Caco-2 (cell line): ENCODE data around the gene HES1. TPM values are rescaled to one million over a fixed set of nuclear protein-coding genes. Genes with fewer than 3 reads are reported as not detected.

Source experiments
- BruUV-seq: library from RNA; stranded (reverse); fragments of 400-500 nt; replicated peaks from 2 replicates; lab custom pipeline; 2021; lab: Mats Ljungman, UMichigan
- CTCF ChIA-PET: fragments of 300-600 bp; sonication (Branson Sonifier 250); formaldehyde crosslinking; loops from one replicate; lab custom pipeline; 2022; ENCODE audit warnings: antibody characterized with exemption; lab: Charles Lee
- POLR2A ChIA-PET: fragments of 300-600 bp; sonication (Branson Sonifier 250); formaldehyde crosslinking; loops from one replicate; lab custom pipeline; 2022; ENCODE audit warnings: antibody characterized with exemption; lab: Charles Lee
- DNase-seq, 2 experiments: peaks; one replicate each; pipeline versions ENCODE4 v3.0.0 to v3.0.0-alpha.2; 2020 to 2022
- H3K27me3 ChIP-seq: replicated peaks from 2 replicates; pipeline ENCODE4 v1.6.0; 2011; ENCODE audit warnings: low read length; ENCODE audit not compliant: control insufficient read depth, insufficient read depth
- H3K36me3 ChIP-seq: 2 replicates; pipeline ENCODE4 v1.5.1; 2011; ENCODE audit warnings: low read length; ENCODE audit not compliant: control insufficient read depth, insufficient read depth
- H3K4me1 ChIP-seq: fragments of 250-450 bp; sonication (Bioruptor Pico); 2 replicates; pipeline ENCODE4 v1.5.1; 2020; ENCODE audit warnings: mild to moderate bottlenecking
- H3K4me3 ChIP-seq: 2 replicates; pipeline ENCODE4 v1.5.1; 2011; ENCODE audit warnings: low read depth, mild to moderate bottlenecking, control low read depth, low read length
- H3K9me3 ChIP-seq: fragments of 250-450 bp; sonication (Bioruptor Pico); 2 replicates; pipeline ENCODE4 v1.5.1; 2020; ENCODE audit warnings: mild to moderate bottlenecking, moderate library complexity
- H3K27ac Mint-ChIP-seq: one replicate; pipeline ENCODE4 v1.8.0; 2022; ENCODE audit warnings: mixed read lengths; ENCODE audit not compliant: unreplicated experiment
- H3K27me3 Mint-ChIP-seq: one replicate; pipeline ENCODE4 v1.8.0; 2022; ENCODE audit warnings: mixed read lengths; ENCODE audit not compliant: insufficient read depth, unreplicated experiment
- H3K36me3 Mint-ChIP-seq: one replicate; pipeline ENCODE4 v1.8.0; 2022; ENCODE audit warnings: mild to moderate bottlenecking, mixed read lengths; ENCODE audit not compliant: insufficient read depth, unreplicated experiment
- H3K4me1 Mint-ChIP-seq: one replicate; pipeline ENCODE4 v1.8.0; 2022; ENCODE audit warnings: low read depth, mixed read lengths; ENCODE audit not compliant: unreplicated experiment
- H3K4me3 Mint-ChIP-seq: one replicate; pipeline ENCODE4 v1.8.0; 2022; ENCODE audit warnings: mild to moderate bottlenecking, moderate library complexity, mixed read lengths; ENCODE audit not compliant: unreplicated experiment
- H3K9me3 Mint-ChIP-seq: one replicate; pipeline ENCODE4 v1.8.0; 2022; ENCODE audit warnings: mixed read lengths; ENCODE audit not compliant: unreplicated experiment
- CTCF ChIP-seq, 2 experiments: fragments of 200-600 bp in 1 of 2; IDR thresholded peaks; 1 replicate in 1 of 2; 2 replicates in 1 of 2; pipeline versions ENCODE4 v1.5.1 to v1.8.0; 2011 to 2022; ENCODE audit warnings: antibody characterized with exemption in 1 of 2, control low read depth in 1 of 2, inconsistent platforms in 1 of 2, low read depth in 1 of 2, low read length in 1 of 2, mild to moderate bottlenecking in 1 of 2, moderate library complexity in 1 of 2; ENCODE audit not compliant: insufficient read depth in 1 of 2, severe bottlenecking in 1 of 2, unreplicated experiment in 1 of 2
- intact Hi-C: fragments of 100-400 bp; cut with micrococcal nuclease; formaldehyde crosslinking; loops from one replicate; pipeline ENCODE4 v1.10.0; 2022; ENCODE audit not compliant: unreplicated experiment
- total RNA-seq: library from RNA; stranded (reverse); gene quantifications from 2 replicates; pipeline ENCODE4 v1.2.3, GENCODE V29; 2022

The HES1 gene
- total RNA-seq, 1 experiment from 2014 or later = 123 TPM

- no peaks in the 10 kb centered on the region for H3K36me3 Mint-ChIP-seq
- H3K4me3 Mint-ChIP-seq = no peak overlapping the region
- Histone ChIP-seq H3K27me3 (no peaks in the 10 kb centered on the region), H3K4me3 (no peak overlapping the region), H3K9me3 (no peaks in the 10 kb centered on the region), H3K4me1 (no peaks in the 10 kb centered on the region), H3K36me3 (no peaks in the 10 kb centered on the region)
- TF ChIP-seq CTCF (IDR thresholded peaks at IDR 0.05; ENCODE audit: insufficient read depth in 1 of 2, low read depth in 1 of 2, low read length in 1 of 2, severe bottlenecking in 1 of 2, unreplicated experiment in 1 of 2) = no peak
- H3K27ac Mint-ChIP-seq = no peak overlapping the region
- CTCF ChIA-PET = no interaction called here
- H3K4me1 Mint-ChIP-seq = peaks cover 6% of the 10 kb centered on the region
- no peak for DNase-seq
- H3K27me3 Mint-ChIP-seq = no peaks in the 10 kb centered on the region
- BruUV-seq = no TSS peak
- no peaks in the 10 kb centered on the region for H3K9me3 Mint-ChIP-seq
- intact Hi-C loops = no loop called here
- POLR2A ChIA-PET = no interaction called here
Measured at GRCh38 chr3:194178669-194179068, 42.7 kb downstream of the HES1 start.

GRCh38 chr3:194180570-194180969, 44.6 kb downstream of the HES1 start:
- H3K4me1 Mint-ChIP-seq = peaks cover 13% of the 10 kb centered on the region
- no peak for TF ChIP-seq CTCF (IDR thresholded peaks at IDR 0.05; ENCODE audit: insufficient read depth in 1 of 2, low read depth in 1 of 2, low read length in 1 of 2, severe bottlenecking in 1 of 2, unreplicated experiment in 1 of 2)
- BruUV-seq = no TSS peak
- H3K9me3 ChIP-seq = no peaks in the 10 kb centered on the region
- H3K27me3 ChIP-seq = no peaks in the 10 kb centered on the region
- H3K9me3 Mint-ChIP-seq = no peaks in the 10 kb centered on the region
- H3K27ac Mint-ChIP-seq = no peak overlapping the region
- no peak overlapping the region for H3K4me3 ChIP-seq
- H3K27me3 Mint-ChIP-seq = no peaks in the 10 kb centered on the region
- CTCF ChIA-PET = no interaction called here
- H3K4me1 ChIP-seq = no peaks in the 10 kb centered on the region
- DNase-seq = no peak
- intact Hi-C loops = no loop called here
- H3K36me3 ChIP-seq = no peaks in the 10 kb centered on the region
- H3K4me3 Mint-ChIP-seq = no peak overlapping the region
- POLR2A ChIA-PET = no interaction called here
- no peaks in the 10 kb centered on the region for H3K36me3 Mint-ChIP-seq

GRCh38 chr3:194181612-194182529, 45.9 kb downstream of the HES1 start:
- Histone ChIP-seq H3K4me3 (no peak overlapping the region), H3K9me3 (no peaks in the 10 kb centered on the region), H3K36me3 (no peaks in the 10 kb centered on the region), H3K27me3 (no peaks in the 10 kb centered on the region), H3K4me1 (no peaks in the 10 kb centered on the region)
- Mint-ChIP-seq H3K36me3 (no peaks in the 10 kb centered on the region), H3K4me3 (no peak overlapping the region), H3K27me3 (no peaks in the 10 kb centered on the region), H3K4me1 (peaks cover 13% of the 10 kb centered on the region), H3K27ac (no peak overlapping the region), H3K9me3 (no peaks in the 10 kb centered on the region)
- POLR2A ChIA-PET = no interaction called here
- CTCF ChIA-PET = no interaction called here
- TF ChIP-seq CTCF (IDR thresholded peaks at IDR 0.05; ENCODE audit: insufficient read depth in 1 of 2, low read depth in 1 of 2, low read length in 1 of 2, severe bottlenecking in 1 of 2, unreplicated experiment in 1 of 2) = no peak
- no TSS peak for BruUV-seq
- no peak for DNase-seq
- intact Hi-C loops = no loop called here
